Spleen (tissue), 7 donors: ENCODE results near the gene TMEM184A.

ENCODE experiments used
- CTCF ChIP-seq, 11 experiments: fragments of 200-600 bp in 7 of 11; fragments of 450-650 bp in 4 of 11; sonication (generic) in 4 of 11; IDR thresholded peaks in 8 of 11; conservative IDR thresholded peaks in 3 of 11; 1 replicate in 7 of 11; 2 replicates in 4 of 11; pipeline versions ENCODE4 v1.4.0 to v1.8.0; 2016 to 2021; ENCODE audit warnings: antibody characterized with exemption in 11 of 11, inconsistent platforms in 4 of 11, mild to moderate bottlenecking in 1 of 11
- POLR2A ChIP-seq, 3 donors: fragments of 450-650 bp; IDR thresholded peaks; one replicate each; pipeline ENCODE4 v1.5.1; 2017; ENCODE audit warnings: antibody characterized with exemption in 3 of 3, mild to moderate bottlenecking in 1 of 3
- POLR2AphosphoS5 ChIP-seq, 3 donors: sonication (generic); formaldehyde crosslinking; IDR thresholded peaks; one replicate each; pipeline ENCODE4 v1.5.1; 2017; ENCODE audit warnings: antibody characterized with exemption in 3 of 3
- donor health status: DM: no; HTN: no; CAD: no; lungs with moderate emphysema.
- donor health status: DM: no; HTN: no; CAD: no.
- donor health status: DM: no; HTN: no; CAD: no.

- TF ChIP-seq POLR2A (IDR thresholded peaks at IDR 0.05), result no peak
- TF ChIP-seq CTCF (IDR thresholded peaks at IDR 0.05 in 8 of 11, conservative IDR thresholded peaks at IDR 0.05 in 3 of 11), result no peak
- TF ChIP-seq POLR2AphosphoS5 (IDR thresholded peaks at IDR 0.05), result no peak
Measured at GRCh38 chr7:1526271-1526754, 29.7 kb downstream of the TMEM184A start.
